Breast epithelium (tissue), 4 donors: Measurements from ENCODE around the gene CCDC71. TPM values are rescaled to one million over a fixed set of nuclear protein-coding genes. Genes with fewer than 3 reads are reported as not detected.

Experiments
- DNase-seq, 2 donors: peaks; one replicate each; pipeline ENCODE4 v3.0.0-alpha.2; 2019; ENCODE audit warnings: low spot score in 2 of 2
- H3K27ac ChIP-seq, 2 donors: fragments of 200-600 bp; sonication (generic) in 1 of 2; one replicate each; pipeline ENCODE4 v1.5.1; 2016 to 2019; ENCODE audit warnings: mild to moderate bottlenecking in 1 of 2
- H3K27me3 ChIP-seq, 2 donors: fragments of 200-600 bp; sonication (generic) in 1 of 2; one replicate each; pipeline versions ENCODE4 v1.5.1 to v1.6.0; 2017 to 2019; ENCODE audit warnings: control low read depth in 1 of 2, mild to moderate bottlenecking in 1 of 2
- H3K36me3 ChIP-seq: fragments of 200-600 bp; one replicate; pipeline ENCODE4 v1.5.1; 2019
- H3K4me1 ChIP-seq, 2 donors: fragments of 200-600 bp; sonication (generic); one replicate each; pipeline ENCODE4 v1.5.1; 2016 to 2019; ENCODE audit warnings: control low read depth in 1 of 2
- H3K4me3 ChIP-seq, 3 donors: fragments of 200-600 bp; sonication (generic); 1 replicate in 2 of 3; 2 replicates in 1 of 3; pipeline ENCODE4 v1.5.1; 2016 to 2019; ENCODE audit warnings: mild to moderate bottlenecking in 3 of 3, moderate library complexity in 2 of 3
- H3K9me3 ChIP-seq, 2 donors: fragments of 200-600 bp; sonication (generic) in 1 of 2; one replicate each; pipeline ENCODE4 v1.5.1; 2016 to 2019; ENCODE audit warnings: control low read depth in 1 of 2
- CTCF ChIP-seq, 3 donors: fragments of 450-650 bp; IDR thresholded peaks; one replicate each; pipeline ENCODE4 v1.5.1; 2016 to 2017; ENCODE audit warnings: antibody characterized with exemption in 3 of 3, mild to moderate bottlenecking in 3 of 3, moderate library complexity in 3 of 3
- POLR2A ChIP-seq: fragments of 450-650 bp; IDR thresholded peaks from one replicate; pipeline ENCODE4 v1.6.1; 2016; ENCODE audit warnings: antibody characterized with exemption, mild to moderate bottlenecking, moderate library complexity
- POLR2AphosphoS5 ChIP-seq, 3 donors: sonication (generic); formaldehyde crosslinking; IDR thresholded peaks; one replicate each; pipeline ENCODE4 v1.6.1; 2017; ENCODE audit warnings: antibody characterized with exemption in 3 of 3
- intact Hi-C: fragments of 100-400 bp; cut with DNase I; formaldehyde crosslinking; loops from one replicate; pipeline ENCODE4 v1.15.1; 2023; ENCODE audit warnings: low total_unique reads
- total RNA-seq, 3 donors: library from RNA; depleted of rRNA; stranded (reverse); fragments of >200 nt; gene quantifications; one replicate each; pipeline ENCODE4 v1.1.0, GENCODE V29; 2016

The CCDC71 gene
- total RNA-seq, 3 donors from 2014 or later: 29.0 to 39.7 (median 31.8) TPM

- TF ChIP-seq POLR2A (no peak), CTCF (IDR thresholded peaks at IDR 0.05) (no peak), POLR2AphosphoS5 (IDR thresholded peaks at IDR 0.05) (no peak)
- intact Hi-C loops: no loop called here
Observed at GRCh38 chr3:49157289-49157688, 8.8 kb downstream of the CCDC71 start.

GRCh38 chr3:49153349-49153912 is 12.7 kb downstream of the CCDC71 start:
- H3K36me3 ChIP-seq: no peaks in the 10 kb centered on the region
- intact Hi-C loops: no loop called here
- DNase-seq: no peak
- H3K4me3 ChIP-seq: no peak overlapping the region
- H3K4me1 ChIP-seq: no peaks in the 10 kb centered on the region
- TF ChIP-seq CTCF (IDR thresholded peaks at IDR 0.05) (no peak), POLR2A (no peak), POLR2AphosphoS5 (IDR thresholded peaks at IDR 0.05) (no peak)
- no peaks in the 10 kb centered on the region for H3K27me3 ChIP-seq
- H3K9me3 ChIP-seq: no peaks in the 10 kb centered on the region
- no peak overlapping the region for H3K27ac ChIP-seq

More at GRCh38 chr3:49157289-49157688, 8.8 kb downstream of the CCDC71 start:
- no peaks in the 10 kb centered on the region for H3K27me3 ChIP-seq
- no peak overlapping the region for H3K4me3 ChIP-seq
- no peaks in the 10 kb centered on the region for H3K4me1 ChIP-seq
- no peak for DNase-seq
- no peaks in the 10 kb centered on the region for H3K9me3 ChIP-seq
- H3K27ac ChIP-seq: no peak overlapping the region
- H3K36me3 ChIP-seq: no peaks in the 10 kb centered on the region

- Histone ChIP-seq H3K4me1 (no peaks in the 10 kb centered on the region), H3K36me3 (no peaks in the 10 kb centered on the region), H3K9me3 (no peaks in the 10 kb centered on the region), H3K4me3 (no peak overlapping the region), H3K27me3 (no peaks in the 10 kb centered on the region), H3K27ac (no peak overlapping the region)
- DNase-seq: no peak
- intact Hi-C loops: no loop called here
- TF ChIP-seq POLR2A: no peak
- no peak for TF ChIP-seq POLR2AphosphoS5 (IDR thresholded peaks at IDR 0.05)
- TF ChIP-seq CTCF (IDR thresholded peaks at IDR 0.05): no peak
Observed at GRCh38 chr3:49151610-49152009, 14.5 kb downstream of the CCDC71 start.

- intact Hi-C loops: no loop called here
- no peak for DNase-seq
- Histone ChIP-seq H3K27ac (no peak overlapping the region), H3K9me3 (no peaks in the 10 kb centered on the region), H3K4me3 (no peak overlapping the region), H3K4me1 (no peaks in the 10 kb centered on the region), H3K27me3 (no peaks in the 10 kb centered on the region), H3K36me3 (no peaks in the 10 kb centered on the region)
- TF ChIP-seq POLR2A (no peak), CTCF (IDR thresholded peaks at IDR 0.05) (no peak), POLR2AphosphoS5 (IDR thresholded peaks at IDR 0.05) (no peak)
Observed at GRCh38 chr3:49148159-49148558, 18.0 kb downstream of the CCDC71 start.

- intact Hi-C loops: no loop called here
- H3K4me3 ChIP-seq: no peak overlapping the region
- H3K27ac ChIP-seq: no peak overlapping the region
- TF ChIP-seq POLR2AphosphoS5 (IDR thresholded peaks at IDR 0.05) (no peak), POLR2A (no peak), CTCF (IDR thresholded peaks at IDR 0.05) (no peak)
- H3K9me3 ChIP-seq: no peaks in the 10 kb centered on the region
- no peaks in the 10 kb centered on the region for H3K36me3 ChIP-seq
- no peaks in the 10 kb centered on the region for H3K4me1 ChIP-seq
- no peak for DNase-seq
- H3K27me3 ChIP-seq: no peaks in the 10 kb centered on the region
Observed at GRCh38 chr3:49140080-49140479, 26.1 kb downstream of the CCDC71 start.
